Choroid plexus epithelial cell (primary cell): ENCODE results near the gene TEAD1.

Experiments used
- DNase-seq: peaks from one replicate; pipeline ENCODE4 v3.0.0-alpha.2; 2010; ENCODE audit warnings: low read depth
- H3K4me3 ChIP-seq: 2 replicates; pipeline ENCODE4 v1.5.1; 2011; ENCODE audit warnings: low read depth, mild to moderate bottlenecking, control low read depth, low read length, moderate library complexity
- CTCF ChIP-seq: conservative IDR thresholded peaks from 2 replicates; pipeline ENCODE4 v1.5.1; 2011; ENCODE audit warnings: low read depth, mild to moderate bottlenecking, control low read depth, inconsistent platforms, low read length, moderate library complexity

TEAD1 gene

DNA sequence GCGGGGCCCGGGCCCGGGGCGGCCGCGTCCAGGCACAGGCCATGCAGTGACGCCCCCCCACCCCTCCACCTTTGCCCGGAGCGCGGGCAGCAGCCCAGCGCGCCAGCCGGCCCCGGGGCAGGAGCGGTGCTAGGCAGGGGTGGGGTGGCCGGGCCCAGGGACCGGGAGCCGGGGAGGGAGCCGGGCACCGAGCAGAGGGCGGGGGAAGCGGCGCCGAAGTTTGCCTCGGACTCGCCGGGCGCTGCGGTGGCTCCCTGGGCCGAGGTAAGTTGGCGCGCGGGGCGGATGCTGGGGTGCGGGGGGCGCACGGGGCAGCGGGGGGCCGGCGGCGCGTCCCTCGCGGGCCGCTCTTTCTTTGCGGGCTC lies 332 bp downstream of the TEAD1 start:
- H3K4me3 ChIP-seq, result peak overlapping the region; percentile 70
- TF ChIP-seq CTCF, result no peak
- DNase-seq, result peak; percentile 22

DNA sequence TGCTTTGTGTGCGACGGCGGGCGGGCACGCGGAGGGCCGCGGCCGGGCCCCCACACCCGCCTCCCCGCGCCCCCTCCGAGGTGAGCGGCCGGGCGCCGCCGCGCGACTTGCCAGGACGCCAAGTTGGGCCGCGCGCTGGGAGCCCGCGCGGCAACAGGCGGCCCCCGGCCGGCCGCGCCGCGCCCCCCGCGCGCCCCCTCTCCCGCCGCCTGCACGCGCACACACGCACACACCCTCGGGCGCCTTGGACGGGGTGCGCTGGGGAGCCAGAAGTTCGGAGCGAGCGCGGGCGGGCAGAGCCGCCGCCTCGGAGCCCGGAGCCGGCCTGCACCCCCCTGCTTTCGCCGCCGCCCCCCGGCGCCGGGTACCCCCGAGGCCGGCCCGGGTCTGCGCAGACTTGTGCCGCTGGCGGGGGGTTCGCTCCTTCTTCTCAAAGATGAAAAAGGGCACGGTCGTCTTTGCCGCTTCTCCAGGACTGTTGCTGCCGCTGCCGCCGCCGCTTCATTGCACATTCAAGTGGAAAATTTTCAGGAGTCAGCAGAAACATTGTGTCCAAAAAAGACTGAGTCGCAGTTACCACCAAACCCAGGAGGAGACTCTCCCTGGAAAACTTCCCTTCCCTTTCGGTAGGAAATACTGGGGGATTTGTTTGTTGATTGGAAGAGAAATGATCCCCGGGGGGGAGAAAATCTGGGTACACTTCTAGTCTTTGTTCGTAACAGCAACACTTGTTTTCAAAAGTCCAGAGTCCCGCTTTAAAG lies 895 bp downstream of the TEAD1 start:
- peak overlapping the region; percentile 70 for H3K4me3 ChIP-seq
- DNase-seq, result no peak
- TF ChIP-seq CTCF, result no peak

GRCh38 chr11:12675951-12676711 lies 1.9 kb downstream of the TEAD1 start:
- H3K4me3 ChIP-seq, result peak overlapping the region; percentile 70
- DNase-seq, result peak; percentile 62
- no peak for TF ChIP-seq CTCF

DNA sequence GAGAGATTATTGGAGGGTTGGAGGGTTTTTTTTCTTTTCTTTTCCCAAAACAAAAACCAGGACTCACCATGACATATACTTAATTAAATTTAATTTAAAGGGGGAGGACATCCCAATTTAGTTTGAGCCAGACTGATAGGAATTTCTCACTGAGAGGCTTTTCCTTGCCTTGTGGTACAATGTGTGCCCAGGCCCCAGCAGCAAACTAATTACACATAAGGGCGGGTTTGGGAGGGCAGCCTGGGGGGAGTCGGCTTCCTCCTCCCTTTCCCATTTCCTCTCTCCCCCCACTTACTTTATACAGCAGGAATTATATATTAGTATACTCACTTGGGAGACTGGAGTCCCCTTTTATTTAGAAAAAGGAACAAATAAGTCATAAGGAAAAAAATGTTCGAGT lies 2.9 kb downstream of the TEAD1 start:
- no peak for DNase-seq
- peak overlapping the region; percentile 70 for H3K4me3 ChIP-seq
- no peak for TF ChIP-seq CTCF

GRCh38 chr11:12678092-12678491 lies 3.9 kb downstream of the TEAD1 start:
- DNase-seq, result no peak
- no peak for TF ChIP-seq CTCF
- peak overlapping the region; percentile 22 for H3K4me3 ChIP-seq

GRCh38 chr11:12678991-12679390 lies 4.8 kb downstream of the TEAD1 start:
- no peak for TF ChIP-seq CTCF
- DNase-seq, result no peak
- no peak overlapping the region for H3K4me3 ChIP-seq

- no peak for TF ChIP-seq CTCF
- no peak overlapping the region for H3K4me3 ChIP-seq
- no peak for DNase-seq
Measured at GRCh38 chr11:12679471-12679870, 5.2 kb downstream of the TEAD1 start.
